GM12892 (cell line): Measurements from ENCODE around the gene TMEM178B.

Experiments used
- POLR2A ChIP-seq: IDR thresholded peaks from 2 replicates; pipeline ENCODE4 v1.6.1; 2011; ENCODE audit warnings: low read depth, low read length, control low read depth
- POLR2AphosphoS5 ChIP-seq: IDR thresholded peaks from 2 replicates; pipeline ENCODE4 v1.6.1; 2011; ENCODE audit warnings: low read depth, low read length, control low read depth
- TAF1 ChIP-seq: IDR thresholded peaks from 2 replicates; pipeline ENCODE4 v1.6.1; 2011; ENCODE audit warnings: low read depth, mild to moderate bottlenecking, control low read depth, low read length, borderline replicate concordance

- no peak for TF ChIP-seq TAF1
- no peak for TF ChIP-seq POLR2AphosphoS5
- no peak for TF ChIP-seq POLR2A
Measured at GRCh38 chr7:141123522-141123921, 49.7 kb downstream of the TMEM178B start.
